Fibroblast of lung (primary cell): ENCODE data around the gene FKBP8.

Source experiments
- EZH2 ChIP-seq: IDR thresholded peaks from 2 replicates; pipeline ENCODE4 v1.5.1; 2012; ENCODE audit warnings: low read length, control low read depth, mild to moderate bottlenecking; ENCODE audit errors: missing control alignments
- TF ChIP-seq, protein P1 (sequence below), 2 donors: IDR thresholded peaks in 1 of 2; conservative IDR thresholded peaks in 1 of 2; 1 replicate in 1 of 2; 2 replicates in 1 of 2; pipeline ENCODE4 v1.5.1; 2011 to 2012; ENCODE audit warnings: low read length in 2 of 2, control low read depth in 1 of 2, inconsistent platforms in 1 of 2, low read depth in 1 of 2, mild to moderate bottlenecking in 1 of 2

DNA sequence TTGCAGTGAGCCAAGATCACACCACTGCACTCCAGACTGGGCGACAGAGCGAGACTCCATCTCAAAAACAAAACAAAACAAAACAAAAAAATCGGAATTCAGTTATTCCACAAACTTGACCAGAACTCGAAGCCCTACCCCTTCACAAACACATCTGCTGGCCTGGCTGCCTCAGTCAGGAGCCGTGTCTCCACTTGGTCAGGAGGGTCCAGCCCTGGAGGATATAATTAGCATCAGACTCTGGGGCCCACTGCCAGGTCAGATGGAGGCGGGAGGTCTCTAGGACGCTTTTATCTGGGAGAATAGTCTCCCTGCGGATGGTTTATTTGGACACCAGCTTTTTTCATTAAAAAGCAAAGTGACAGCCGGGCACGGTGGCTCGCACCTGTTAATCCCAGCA lies 29.5 kb downstream of the FKBP8 start:
- TF ChIP-seq, protein P1, sequence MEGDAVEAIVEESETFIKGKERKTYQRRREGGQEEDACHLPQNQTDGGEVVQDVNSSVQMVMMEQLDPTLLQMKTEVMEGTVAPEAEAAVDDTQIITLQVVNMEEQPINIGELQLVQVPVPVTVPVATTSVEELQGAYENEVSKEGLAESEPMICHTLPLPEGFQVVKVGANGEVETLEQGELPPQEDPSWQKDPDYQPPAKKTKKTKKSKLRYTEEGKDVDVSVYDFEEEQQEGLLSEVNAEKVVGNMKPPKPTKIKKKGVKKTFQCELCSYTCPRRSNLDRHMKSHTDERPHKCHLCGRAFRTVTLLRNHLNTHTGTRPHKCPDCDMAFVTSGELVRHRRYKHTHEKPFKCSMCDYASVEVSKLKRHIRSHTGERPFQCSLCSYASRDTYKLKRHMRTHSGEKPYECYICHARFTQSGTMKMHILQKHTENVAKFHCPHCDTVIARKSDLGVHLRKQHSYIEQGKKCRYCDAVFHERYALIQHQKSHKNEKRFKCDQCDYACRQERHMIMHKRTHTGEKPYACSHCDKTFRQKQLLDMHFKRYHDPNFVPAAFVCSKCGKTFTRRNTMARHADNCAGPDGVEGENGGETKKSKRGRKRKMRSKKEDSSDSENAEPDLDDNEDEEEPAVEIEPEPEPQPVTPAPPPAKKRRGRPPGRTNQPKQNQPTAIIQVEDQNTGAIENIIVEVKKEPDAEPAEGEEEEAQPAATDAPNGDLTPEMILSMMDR (conservative IDR thresholded peaks at IDR 0.05 in 1 of 2, IDR thresholded peaks at IDR 0.05 in 1 of 2; ENCODE audit: low read depth in 1 of 2, low read length in 2 of 2): no peak
- no peak for TF ChIP-seq EZH2
